SU-DHL-6 (cell line): ENCODE results near the gene JPH3.

Source experiments
- EZH2phosphoT487 ChIP-seq: fragments of 200-600 bp; sonication (generic), shearing (Covaris generic); conservative IDR thresholded peaks from 2 replicates; pipeline ENCODE4 v1.6.1; 2018; ENCODE audit warnings: mild to moderate bottlenecking, antibody characterized with exemption, low read length, moderate library complexity, mixed read lengths
- TF ChIP-seq, protein P1 (sequence below): fragments of 200-600 bp; sonication (generic); IDR thresholded peaks from one replicate; pipeline ENCODE4 v1.5.1; 2017; ENCODE audit warnings: antibody characterized with exemption, mild to moderate bottlenecking, low read length, moderate library complexity; ENCODE audit not compliant: insufficient read depth, poor library complexity, severe bottlenecking

GRCh38 chr16:87620201-87620495, 17.8 kb downstream of the JPH3 start:
- TF ChIP-seq, protein P1, sequence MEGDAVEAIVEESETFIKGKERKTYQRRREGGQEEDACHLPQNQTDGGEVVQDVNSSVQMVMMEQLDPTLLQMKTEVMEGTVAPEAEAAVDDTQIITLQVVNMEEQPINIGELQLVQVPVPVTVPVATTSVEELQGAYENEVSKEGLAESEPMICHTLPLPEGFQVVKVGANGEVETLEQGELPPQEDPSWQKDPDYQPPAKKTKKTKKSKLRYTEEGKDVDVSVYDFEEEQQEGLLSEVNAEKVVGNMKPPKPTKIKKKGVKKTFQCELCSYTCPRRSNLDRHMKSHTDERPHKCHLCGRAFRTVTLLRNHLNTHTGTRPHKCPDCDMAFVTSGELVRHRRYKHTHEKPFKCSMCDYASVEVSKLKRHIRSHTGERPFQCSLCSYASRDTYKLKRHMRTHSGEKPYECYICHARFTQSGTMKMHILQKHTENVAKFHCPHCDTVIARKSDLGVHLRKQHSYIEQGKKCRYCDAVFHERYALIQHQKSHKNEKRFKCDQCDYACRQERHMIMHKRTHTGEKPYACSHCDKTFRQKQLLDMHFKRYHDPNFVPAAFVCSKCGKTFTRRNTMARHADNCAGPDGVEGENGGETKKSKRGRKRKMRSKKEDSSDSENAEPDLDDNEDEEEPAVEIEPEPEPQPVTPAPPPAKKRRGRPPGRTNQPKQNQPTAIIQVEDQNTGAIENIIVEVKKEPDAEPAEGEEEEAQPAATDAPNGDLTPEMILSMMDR = no peak
- no peak for TF ChIP-seq EZH2phosphoT487
